Measurements from ENCODE around the gene SLC8A1.

SLC8A1 gene

DNA sequence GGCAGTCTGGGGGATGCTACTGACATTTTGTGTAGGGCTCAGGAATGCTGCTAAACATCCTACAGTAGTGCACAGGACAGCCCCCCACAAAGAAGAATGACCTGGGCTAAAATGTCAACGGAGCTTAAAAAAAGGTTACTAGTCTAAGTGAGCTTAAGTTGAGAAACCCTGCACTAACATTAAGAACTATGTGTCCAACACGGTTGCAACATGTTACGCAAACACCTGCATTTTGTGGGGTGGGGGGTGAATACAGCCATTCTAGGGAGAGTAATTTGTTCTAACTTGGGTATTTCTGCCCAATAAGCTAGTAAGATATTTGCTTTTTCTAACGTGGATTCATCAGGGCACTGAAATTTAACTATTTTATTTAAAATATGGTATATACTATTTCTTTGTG, 57.9 kb downstream of the SLC8A1 start:
- no peak overlapping the region for H3K4me3 ChIP-seq (ENCODE audit: low read depth, low read length)
- no peak for DNase-seq (ENCODE audit: low read depth)
- TF ChIP-seq CTCF (IDR thresholded peaks at IDR 0.05; ENCODE audit: low read depth, low read length, missing control alignments): no peak
- in situ Hi-C loops (cut with HindIII; ENCODE audit: low sequenced_read_pairs): no loop called here

DNA sequence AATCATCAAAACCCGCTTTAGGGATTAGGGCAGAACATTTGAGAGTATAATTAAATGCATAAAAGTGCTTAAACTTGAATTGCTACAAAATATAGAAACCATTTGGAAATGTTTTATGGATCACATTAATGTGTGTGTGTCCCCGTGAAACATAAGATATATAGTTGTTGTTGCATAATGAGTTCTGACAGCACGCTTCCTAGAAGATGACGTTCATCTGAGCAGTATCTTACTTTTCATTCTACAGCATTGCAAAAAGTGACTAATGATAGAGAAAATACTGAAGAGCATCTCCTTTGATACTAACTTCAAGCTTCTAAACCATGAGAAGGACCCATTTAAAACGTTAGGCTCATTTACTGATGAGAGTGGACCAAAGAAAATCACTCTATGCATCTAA, 63.7 kb downstream of the SLC8A1 start:
- DNase-seq (ENCODE audit: low read depth): no peak
- in situ Hi-C loops (cut with HindIII; ENCODE audit: low sequenced_read_pairs): no loop called here
- no peak for TF ChIP-seq CTCF (IDR thresholded peaks at IDR 0.05; ENCODE audit: low read depth, low read length, missing control alignments)
- H3K4me3 ChIP-seq (ENCODE audit: low read depth, low read length): no peak overlapping the region

DNA sequence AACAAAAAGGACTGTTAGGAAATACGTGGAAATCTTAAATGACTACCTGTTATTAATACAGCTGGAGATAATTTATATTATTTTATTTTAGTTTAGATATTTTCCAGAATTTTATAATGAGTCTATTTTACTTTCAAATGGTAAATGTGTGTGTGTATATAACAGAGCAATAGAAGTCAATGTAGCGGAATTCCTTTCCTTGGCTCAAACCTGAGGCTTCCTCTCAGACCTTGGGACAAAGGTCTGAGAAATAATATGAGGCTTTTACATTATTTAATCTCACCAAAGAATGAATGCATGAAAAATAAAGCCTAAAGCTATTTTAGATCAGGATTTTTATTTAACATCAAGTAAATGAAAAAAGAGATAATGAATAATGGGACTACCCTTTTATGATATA, 65.7 kb downstream of the SLC8A1 start:
- H3K4me3 ChIP-seq (ENCODE audit: low read depth, low read length): no peak overlapping the region
- in situ Hi-C loops (cut with HindIII; ENCODE audit: low sequenced_read_pairs): no loop called here
- no peak for DNase-seq (ENCODE audit: low read depth)
- no peak for TF ChIP-seq CTCF (IDR thresholded peaks at IDR 0.05; ENCODE audit: low read depth, low read length, missing control alignments)

- no peak for TF ChIP-seq CTCF (IDR thresholded peaks at IDR 0.05; ENCODE audit: low read depth, low read length, missing control alignments)
- no peak overlapping the region for H3K4me3 ChIP-seq (ENCODE audit: low read depth, low read length)
- in situ Hi-C loops (cut with HindIII; ENCODE audit: low sequenced_read_pairs): no loop called here
- DNase-seq (ENCODE audit: low read depth): no peak
Observed at GRCh38 chr2:40384714-40385113, 67.2 kb downstream of the SLC8A1 start.

GRCh38 chr2:40384233-40384632, 67.7 kb downstream of the SLC8A1 start:
- in situ Hi-C loops (cut with HindIII; ENCODE audit: low sequenced_read_pairs): no loop called here
- no peak for DNase-seq (ENCODE audit: low read depth)
- no peak for TF ChIP-seq CTCF (IDR thresholded peaks at IDR 0.05; ENCODE audit: low read depth, low read length, missing control alignments)
- H3K4me3 ChIP-seq (ENCODE audit: low read depth, low read length): no peak overlapping the region

DNA sequence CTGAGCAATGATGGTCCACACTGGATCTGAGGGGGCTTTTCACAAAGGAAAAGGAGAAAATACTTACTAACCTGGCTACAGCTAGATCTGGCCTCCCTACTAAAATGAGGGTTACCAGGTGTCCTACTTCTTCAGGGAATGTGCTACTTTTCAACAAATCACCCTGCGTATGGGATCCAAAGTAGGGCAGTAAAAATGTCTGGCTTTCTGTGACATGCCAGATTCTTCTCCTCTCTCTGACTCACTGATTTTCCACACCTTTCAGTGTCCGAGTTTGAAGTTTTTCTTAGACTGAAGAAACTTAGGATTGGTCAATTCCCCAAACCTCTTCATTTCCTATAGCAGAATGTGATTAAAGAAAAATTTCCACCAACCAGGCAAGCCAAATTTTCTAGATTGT, 71.2 kb downstream of the SLC8A1 start:
- in situ Hi-C loops (cut with HindIII; ENCODE audit: low sequenced_read_pairs): no loop called here

More for the DNA sequence above, 71.2 kb downstream of the SLC8A1 start:
- DNase-seq (ENCODE audit: low read depth): no peak
- H3K4me3 ChIP-seq (ENCODE audit: low read depth, low read length): no peak overlapping the region
- TF ChIP-seq CTCF (IDR thresholded peaks at IDR 0.05; ENCODE audit: low read depth, low read length, missing control alignments): no peak

Data from astrocyte of the cerebellum (primary cell).